ENCODE measurements around the gene ADGRB3. TPM values are rescaled to one million over a fixed set of nuclear protein-coding genes. Genes with fewer than 3 reads are reported as not detected.
A peak's percentile ranks its signal among the peaks of the same experiment; 100 is the strongest.

ADGRB3 gene
- total RNA-seq, 2 experiments from 2014 or later = not detected

GRCh38 chr6:69217343-69217742, 582.3 kb downstream of the ADGRB3 start:
- CTCF ChIA-PET = no interaction called here
- Mint-ChIP-seq H3K4me3 (no peak overlapping the region), H3K9me3 (ENCODE audit: insufficient read depth) (no peaks in the 10 kb centered on the region), H3K27me3 (ENCODE audit: low read depth) (no peaks in the 10 kb centered on the region), H3K27ac (no peak overlapping the region), H3K4me1 (ENCODE audit: low read depth) (no peaks in the 10 kb centered on the region), H3K36me3 (ENCODE audit: low read depth) (no peaks in the 10 kb centered on the region)
- DNase-seq (no peak), ATAC-seq (no peak)
- POLR2A ChIA-PET = no interaction called here

DNA sequence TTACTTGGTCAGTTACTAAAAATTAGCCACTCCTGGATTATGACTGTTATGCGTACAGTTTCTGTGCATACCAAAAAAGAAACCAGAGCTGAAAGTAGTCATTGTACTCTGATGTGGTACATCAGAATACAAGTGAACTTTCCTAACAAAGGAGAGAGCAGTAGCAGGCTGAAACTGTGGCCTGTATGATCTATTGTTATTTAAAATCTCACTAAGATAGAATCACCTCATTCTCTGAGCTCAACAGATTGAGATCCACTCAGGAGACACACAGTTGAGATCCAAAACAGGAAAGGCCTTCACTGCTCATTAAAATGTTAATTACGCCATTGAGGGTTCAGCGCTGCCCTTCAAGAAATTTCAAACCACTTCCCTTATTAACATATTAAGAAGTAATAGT, 585.3 kb downstream of the ADGRB3 start:
- DNase-seq (no peak), ATAC-seq (no peak)
- H3K4me1 Mint-ChIP-seq (ENCODE audit: low read depth) = no peaks in the 10 kb centered on the region
- H3K27me3 Mint-ChIP-seq (ENCODE audit: low read depth) = no peaks in the 10 kb centered on the region
- ChIA-PET POLR2A (interaction anchor here (0.7 kb wide), 1 partner anchor 504 kb away, joined by 4 read pairs; no protein-coding TSS in a partner anchor), CTCF (no interaction called here)
- H3K27ac Mint-ChIP-seq = no peak overlapping the region
- H3K36me3 Mint-ChIP-seq (ENCODE audit: low read depth) = no peaks in the 10 kb centered on the region
- H3K9me3 Mint-ChIP-seq (ENCODE audit: insufficient read depth) = no peaks in the 10 kb centered on the region
- H3K4me3 Mint-ChIP-seq = no peak overlapping the region

GRCh38 chr6:69232008-69232407, 596.9 kb downstream of the ADGRB3 start:
- Mint-ChIP-seq H3K27me3 (ENCODE audit: low read depth) (no peaks in the 10 kb centered on the region), H3K27ac (no peak overlapping the region), H3K4me3 (no peak overlapping the region), H3K9me3 (ENCODE audit: insufficient read depth) (no peaks in the 10 kb centered on the region), H3K4me1 (ENCODE audit: low read depth) (no peaks in the 10 kb centered on the region), H3K36me3 (ENCODE audit: low read depth) (no peaks in the 10 kb centered on the region)
- no peak for DNase-seq
- POLR2A ChIA-PET = no interaction called here
- CTCF ChIA-PET = no interaction called here
- ATAC-seq = no peak

GRCh38 chr6:69232496-69232895, 597.4 kb downstream of the ADGRB3 start:
- no peaks in the 10 kb centered on the region for H3K36me3 Mint-ChIP-seq (ENCODE audit: low read depth)
- ATAC-seq = no peak

DNA sequence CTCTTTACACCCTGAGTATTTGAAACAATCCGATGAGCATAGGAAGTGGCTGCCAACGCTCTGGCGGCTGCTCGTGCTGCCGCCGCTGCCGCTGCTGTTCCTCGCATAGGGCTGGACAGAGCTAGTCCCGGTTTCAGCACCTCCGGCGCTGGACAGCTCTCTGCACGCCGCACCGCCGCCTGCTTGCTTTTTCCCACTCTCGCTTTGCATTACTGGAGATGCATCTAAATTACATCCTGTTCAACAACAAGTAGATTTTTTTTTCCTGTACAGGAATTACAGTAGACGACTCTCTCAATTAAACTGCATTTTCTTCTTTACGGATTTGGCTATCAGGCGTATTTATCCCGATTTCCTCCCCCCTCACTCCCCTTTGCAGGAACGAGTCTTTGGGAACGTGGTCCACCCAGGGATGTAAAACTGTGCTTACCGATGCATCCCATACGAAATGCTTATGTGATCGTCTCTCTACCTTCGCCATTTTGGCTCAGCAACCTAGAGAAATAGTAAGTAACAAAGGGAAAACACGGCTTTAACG, 597.9 kb downstream of the ADGRB3 start:
- Mint-ChIP-seq H3K4me3 (no peak overlapping the region), H3K36me3 (ENCODE audit: low read depth) (no peaks in the 10 kb centered on the region), H3K9me3 (ENCODE audit: insufficient read depth) (no peaks in the 10 kb centered on the region), H3K27ac (no peak overlapping the region), H3K27me3 (ENCODE audit: low read depth) (no peaks in the 10 kb centered on the region), H3K4me1 (ENCODE audit: low read depth) (no peaks in the 10 kb centered on the region)
- ChIA-PET CTCF (interaction anchor here (0.9 kb wide), 1 partner anchor 8 kb away, joined by 3 read pairs; no protein-coding TSS in a partner anchor), POLR2A (no interaction called here)
- ATAC-seq = peak; percentile 82
- DNase-seq = peak; percentile 69

More at GRCh38 chr6:69232496-69232895, 597.4 kb downstream of the ADGRB3 start:
- Mint-ChIP-seq H3K27ac (no peak overlapping the region), H3K9me3 (ENCODE audit: insufficient read depth) (no peaks in the 10 kb centered on the region), H3K4me1 (ENCODE audit: low read depth) (no peaks in the 10 kb centered on the region), H3K4me3 (no peak overlapping the region), H3K27me3 (ENCODE audit: low read depth) (no peaks in the 10 kb centered on the region)
- POLR2A ChIA-PET = no interaction called here
- DNase-seq = no peak
- CTCF ChIA-PET = interaction anchor here (0.9 kb wide), 1 partner anchor 9 kb away, joined by 3 read pairs; no protein-coding TSS in a partner anchor

GRCh38 chr6:69238067-69238466, 603.0 kb downstream of the ADGRB3 start:
- H3K27ac Mint-ChIP-seq = no peak overlapping the region
- ChIA-PET POLR2A (no interaction called here), CTCF (no interaction called here)
- H3K4me3 Mint-ChIP-seq = no peak overlapping the region
- no peaks in the 10 kb centered on the region for H3K36me3 Mint-ChIP-seq (ENCODE audit: low read depth)
- H3K4me1 Mint-ChIP-seq (ENCODE audit: low read depth) = no peaks in the 10 kb centered on the region
- H3K9me3 Mint-ChIP-seq (ENCODE audit: insufficient read depth) = no peaks in the 10 kb centered on the region
- no peak for DNase-seq
- no peak for ATAC-seq
- no peaks in the 10 kb centered on the region for H3K27me3 Mint-ChIP-seq (ENCODE audit: low read depth)

GRCh38 chr6:69246983-69247382, 611.9 kb downstream of the ADGRB3 start:
- Mint-ChIP-seq H3K27me3 (ENCODE audit: low read depth) (no peaks in the 10 kb centered on the region), H3K4me1 (ENCODE audit: low read depth) (no peaks in the 10 kb centered on the region), H3K36me3 (ENCODE audit: low read depth) (no peaks in the 10 kb centered on the region), H3K4me3 (no peak overlapping the region), H3K27ac (no peak overlapping the region), H3K9me3 (ENCODE audit: insufficient read depth) (no peaks in the 10 kb centered on the region)
- no peak for DNase-seq
- POLR2A ChIA-PET = no interaction called here
- CTCF ChIA-PET = no interaction called here
- no peak for ATAC-seq

GRCh38 chr6:69261010-69261409, 625.9 kb downstream of the ADGRB3 start:
- Mint-ChIP-seq H3K4me3 (no peak overlapping the region), H3K4me1 (ENCODE audit: low read depth) (no peaks in the 10 kb centered on the region), H3K9me3 (ENCODE audit: insufficient read depth) (no peaks in the 10 kb centered on the region), H3K36me3 (ENCODE audit: low read depth) (no peaks in the 10 kb centered on the region), H3K27me3 (ENCODE audit: low read depth) (no peaks in the 10 kb centered on the region), H3K27ac (no peak overlapping the region)
- ATAC-seq (no peak), DNase-seq (no peak)
- POLR2A ChIA-PET = no interaction called here
- CTCF ChIA-PET = no interaction called here

- Mint-ChIP-seq H3K4me1 (ENCODE audit: low read depth) (no peaks in the 10 kb centered on the region), H3K27me3 (ENCODE audit: low read depth) (no peaks in the 10 kb centered on the region), H3K9me3 (ENCODE audit: insufficient read depth) (no peaks in the 10 kb centered on the region), H3K4me3 (no peak overlapping the region), H3K36me3 (ENCODE audit: low read depth) (no peaks in the 10 kb centered on the region), H3K27ac (no peak overlapping the region)
- ChIA-PET CTCF (no interaction called here), POLR2A (no interaction called here)
- ATAC-seq (no peak), DNase-seq (no peak)
Measured at GRCh38 chr6:69263297-69263696, 628.2 kb downstream of the ADGRB3 start.

DNA sequence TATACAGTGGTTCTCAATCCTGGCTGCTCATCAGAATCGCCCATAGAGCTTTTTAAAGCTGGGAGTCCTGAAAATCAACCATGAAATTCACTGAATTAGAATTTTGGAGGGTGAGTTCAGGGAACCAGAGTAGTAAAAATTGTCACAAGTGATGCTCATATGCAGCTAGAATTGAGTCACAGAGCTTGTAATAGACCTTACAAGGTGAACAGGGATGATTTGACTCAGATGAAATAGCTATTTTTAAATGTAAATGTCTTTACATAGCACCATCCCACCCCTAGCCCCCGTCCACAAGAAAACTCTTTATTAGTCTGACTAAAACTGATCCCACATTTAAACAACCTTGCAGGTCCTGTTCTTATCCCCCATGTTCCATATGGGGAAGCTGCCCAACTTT, 630.0 kb downstream of the ADGRB3 start:
- H3K36me3 Mint-ChIP-seq (ENCODE audit: low read depth) = no peaks in the 10 kb centered on the region
- POLR2A ChIA-PET = no interaction called here
- H3K27ac Mint-ChIP-seq = no peak overlapping the region
- H3K4me3 Mint-ChIP-seq = no peak overlapping the region
- H3K27me3 Mint-ChIP-seq (ENCODE audit: low read depth) = no peaks in the 10 kb centered on the region
- CTCF ChIA-PET = no interaction called here
- no peaks in the 10 kb centered on the region for H3K9me3 Mint-ChIP-seq (ENCODE audit: insufficient read depth)
- no peaks in the 10 kb centered on the region for H3K4me1 Mint-ChIP-seq (ENCODE audit: low read depth)
- no peak for DNase-seq
- ATAC-seq = no peak

DNA sequence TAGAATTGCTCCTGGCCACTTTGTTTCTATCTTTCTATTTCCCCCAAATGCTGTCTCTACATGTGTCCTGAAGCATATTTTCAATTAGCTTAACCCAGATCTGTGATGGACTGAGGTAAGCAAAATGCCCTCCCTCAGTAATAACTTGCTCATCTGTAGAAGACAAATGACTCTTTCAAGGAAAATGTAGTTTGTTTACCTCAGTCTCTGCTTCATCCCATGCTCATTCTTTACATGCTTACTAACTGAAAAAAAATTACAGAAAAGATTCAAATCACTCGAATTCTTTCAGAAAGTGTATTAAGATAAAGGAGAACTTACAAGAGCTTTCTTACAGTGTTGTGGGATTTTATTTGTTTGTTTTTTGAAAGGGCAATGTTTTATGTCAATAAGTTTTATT, 630.6 kb downstream of the ADGRB3 start:
- no peaks in the 10 kb centered on the region for H3K27me3 Mint-ChIP-seq (ENCODE audit: low read depth)
- H3K27ac Mint-ChIP-seq = no peak overlapping the region
- ChIA-PET CTCF (no interaction called here), POLR2A (no interaction called here)
- H3K9me3 Mint-ChIP-seq (ENCODE audit: insufficient read depth) = no peaks in the 10 kb centered on the region
- H3K4me1 Mint-ChIP-seq (ENCODE audit: low read depth) = no peaks in the 10 kb centered on the region
- DNase-seq (no peak), ATAC-seq (no peak)
- H3K4me3 Mint-ChIP-seq = no peak overlapping the region
- no peaks in the 10 kb centered on the region for H3K36me3 Mint-ChIP-seq (ENCODE audit: low read depth)

DNA sequence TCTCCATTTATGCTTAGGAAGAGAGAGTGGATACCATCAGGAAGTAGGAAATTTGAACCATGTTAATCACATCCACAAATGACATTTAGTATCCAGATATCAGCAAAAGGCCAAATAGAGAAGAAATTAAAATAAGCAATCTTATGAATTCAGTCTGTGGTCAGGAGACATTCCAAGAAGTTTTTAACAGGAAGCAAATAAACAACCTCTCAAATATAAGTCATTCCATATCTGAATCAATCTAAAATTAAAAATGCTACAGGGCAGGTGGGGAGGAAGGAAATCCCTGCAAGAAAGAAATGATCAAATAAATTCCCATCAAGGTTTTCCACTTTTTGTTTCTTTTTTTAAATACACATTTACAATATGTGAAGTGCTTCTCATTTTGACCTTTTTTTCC, 641.1 kb downstream of the ADGRB3 start:
- Mint-ChIP-seq H3K27me3 (ENCODE audit: low read depth) (no peaks in the 10 kb centered on the region), H3K4me3 (no peak overlapping the region), H3K27ac (no peak overlapping the region), H3K4me1 (ENCODE audit: low read depth) (no peaks in the 10 kb centered on the region), H3K9me3 (ENCODE audit: insufficient read depth) (no peaks in the 10 kb centered on the region), H3K36me3 (ENCODE audit: low read depth) (no peaks in the 10 kb centered on the region)
- ATAC-seq (no peak), DNase-seq (no peak)
- CTCF ChIA-PET = no interaction called here
- POLR2A ChIA-PET = no interaction called here

GRCh38 chr6:69279805-69280204, 644.7 kb downstream of the ADGRB3 start:
- H3K36me3 Mint-ChIP-seq (ENCODE audit: low read depth) = no peaks in the 10 kb centered on the region
- no peak for DNase-seq
- no peaks in the 10 kb centered on the region for H3K4me1 Mint-ChIP-seq (ENCODE audit: low read depth)
- no peak overlapping the region for H3K27ac Mint-ChIP-seq
- POLR2A ChIA-PET = no interaction called here
- H3K4me3 Mint-ChIP-seq = no peak overlapping the region
- no peak for ATAC-seq
- CTCF ChIA-PET = no interaction called here
- H3K9me3 Mint-ChIP-seq (ENCODE audit: insufficient read depth) = no peaks in the 10 kb centered on the region
- no peaks in the 10 kb centered on the region for H3K27me3 Mint-ChIP-seq (ENCODE audit: low read depth)

Data from activated CD8-positive, alpha-beta T cell treated with anti-CD3 and anti-CD28 coated beads, Interleukin-2, amount 10 ng/mL, durations not matched to agents 7 days and 5 days (primary cell).